Mesenteric fat pad (tissue), 1 donor: ENCODE data around the gene PTPRD. TPM values are rescaled to one million over a fixed set of nuclear protein-coding genes. Genes with fewer than 3 reads are reported as not detected.
"Not testable (repeated sequence)": the region's sequence is repeated elsewhere in the genome, so short reads cannot be mapped to it uniquely, and the experiment has no call there.

ENCODE experiments used
- DNase-seq: peaks from one replicate; pipeline ENCODE4 v3.0.0-alpha.2; 2020; ENCODE audit warnings: low spot score
- total RNA-seq: library from RNA; stranded (reverse); fragmentation: NEBNext Ultra II Directional; extraction: Animal tissue kit (Norgen Biotek cat#: 25700); gene quantifications from one replicate; pipeline ENCODE4 v1.2.1, GENCODE V29; 2021
- donor health status: DM: yes; HTN: yes; CAD: no.

Gene PTPRD
- total RNA-seq, 1 donor from 2014 or later, result 18.0 TPM

DNA sequence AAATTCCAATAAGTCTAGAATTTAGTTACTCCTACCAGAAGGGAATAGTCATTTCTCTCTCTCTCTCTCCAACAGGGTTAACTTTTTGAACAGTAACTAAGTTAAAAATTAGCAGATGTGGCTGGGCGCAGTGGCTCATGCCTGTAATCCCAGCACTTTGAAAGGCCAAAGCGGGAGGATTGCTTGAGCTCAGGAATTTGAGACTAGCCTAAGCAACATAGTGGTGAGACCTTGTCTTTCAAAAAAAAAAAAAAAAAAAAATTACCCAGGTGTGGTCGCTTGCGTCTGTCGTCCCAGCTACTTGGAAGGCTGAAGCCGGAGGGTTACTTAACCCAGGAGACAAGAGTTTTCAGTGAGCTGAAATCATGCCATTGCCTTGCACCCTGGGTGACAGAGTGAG is 639.7 kb downstream of the PTPRD start:
- no peak for DNase-seq

DNA sequence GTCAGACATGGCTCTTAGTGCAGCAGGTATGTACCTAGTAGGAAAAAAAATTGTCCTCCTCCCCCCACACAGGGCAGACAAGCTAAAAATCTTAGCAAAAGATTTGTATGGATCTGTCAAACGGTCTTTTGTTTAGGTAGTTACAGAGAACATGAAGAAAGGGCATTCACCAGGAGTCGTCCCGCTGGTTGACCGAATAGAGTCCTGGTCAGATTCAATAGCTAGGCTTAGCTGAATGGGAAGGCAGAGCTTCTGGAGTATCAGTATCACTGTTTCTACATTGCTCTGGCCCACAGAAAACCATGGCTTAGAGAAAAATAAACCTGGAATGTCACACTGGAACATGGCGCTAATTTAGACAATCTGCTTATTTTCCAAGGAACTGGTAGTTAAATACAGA is 642.3 kb downstream of the PTPRD start:
- DNase-seq, result no peak

DNA sequence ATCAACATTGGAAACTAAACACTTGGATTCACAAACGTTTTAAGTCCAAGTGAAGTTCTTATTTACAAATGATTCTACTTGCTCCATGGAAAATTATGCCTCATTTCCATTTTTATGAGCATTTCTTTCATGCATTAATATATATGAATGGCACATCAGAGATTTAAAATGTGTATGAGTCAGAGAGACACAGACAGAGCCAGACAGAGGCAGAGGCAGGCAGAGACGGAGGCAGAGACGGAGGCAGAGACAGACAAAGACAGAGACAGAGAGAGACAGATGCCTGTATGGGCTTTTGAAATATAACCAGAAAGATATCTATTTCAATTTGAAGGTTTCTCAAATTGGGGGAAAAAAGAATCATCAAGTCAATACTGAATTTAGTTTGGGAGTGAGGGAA is 649.0 kb downstream of the PTPRD start:
- no peak for DNase-seq

- no peak for DNase-seq
Observed at GRCh38 chr9:9961934-9962333, 650.9 kb downstream of the PTPRD start.

DNA sequence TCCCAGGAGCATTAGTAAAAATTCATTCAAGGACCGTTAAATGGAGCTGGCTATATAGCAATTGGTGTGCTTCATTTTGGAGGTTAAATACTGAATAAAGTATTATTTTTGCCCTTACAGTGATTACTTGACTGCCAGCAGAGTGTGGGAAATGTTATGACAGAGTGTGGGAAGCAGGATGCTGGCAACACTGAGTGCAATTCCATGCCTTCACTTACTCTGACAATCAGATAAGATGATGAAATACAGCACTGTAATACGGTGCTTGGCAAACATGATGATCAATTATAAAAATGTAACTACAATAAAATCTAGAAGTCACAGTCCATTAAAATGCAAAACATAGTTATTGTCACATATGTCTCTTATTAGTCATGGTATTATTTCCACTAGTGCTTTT is 651.3 kb downstream of the PTPRD start:
- DNase-seq, result no peak

DNA sequence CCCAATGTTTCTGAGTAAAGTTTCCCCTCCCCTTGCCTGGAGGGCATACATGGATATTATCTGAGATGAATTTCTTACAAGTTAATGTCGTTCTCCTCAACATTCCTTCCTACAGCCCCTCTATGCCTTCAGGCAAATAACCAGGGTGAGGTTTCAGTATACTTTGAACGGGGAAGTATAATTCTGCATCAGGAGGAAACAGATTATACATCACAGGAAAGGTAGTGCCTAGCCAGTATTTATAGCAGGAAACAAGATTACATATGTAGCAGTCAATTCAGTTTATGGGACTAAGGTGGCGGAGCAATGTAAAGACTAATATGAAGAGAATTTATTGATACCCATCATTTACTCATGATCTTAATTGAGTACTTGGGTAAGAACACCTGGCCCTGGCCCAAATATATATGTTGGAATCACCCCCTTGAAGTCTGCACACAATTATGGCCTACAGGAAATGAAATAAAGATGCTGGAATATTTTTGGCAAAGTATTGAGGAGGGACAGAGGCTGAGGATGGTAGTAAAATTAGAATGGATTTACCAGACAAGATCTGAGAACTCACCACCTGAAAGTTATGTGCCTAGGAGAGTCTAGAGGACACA is 661.1 kb downstream of the PTPRD start:
- DNase-seq, result no peak

DNA sequence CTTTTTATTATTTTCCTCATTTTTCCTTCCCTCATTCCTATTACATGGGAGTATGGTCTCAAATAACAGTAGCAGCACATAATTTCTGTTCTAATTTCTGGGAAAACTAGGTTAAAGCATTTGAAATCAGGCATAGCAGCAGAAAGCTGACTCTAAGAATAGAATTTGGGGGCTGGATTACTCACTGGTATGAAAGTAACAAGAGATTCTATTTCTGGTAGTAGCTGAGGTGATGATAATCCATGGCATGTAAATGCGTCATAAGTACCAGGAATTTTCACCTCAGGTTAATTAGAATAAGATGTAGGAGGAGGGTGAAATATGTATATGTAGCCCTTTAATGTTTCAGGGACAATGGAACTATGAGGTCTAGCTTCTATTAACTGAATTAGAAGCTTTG is 662.0 kb downstream of the PTPRD start:
- no peak for DNase-seq

DNA sequence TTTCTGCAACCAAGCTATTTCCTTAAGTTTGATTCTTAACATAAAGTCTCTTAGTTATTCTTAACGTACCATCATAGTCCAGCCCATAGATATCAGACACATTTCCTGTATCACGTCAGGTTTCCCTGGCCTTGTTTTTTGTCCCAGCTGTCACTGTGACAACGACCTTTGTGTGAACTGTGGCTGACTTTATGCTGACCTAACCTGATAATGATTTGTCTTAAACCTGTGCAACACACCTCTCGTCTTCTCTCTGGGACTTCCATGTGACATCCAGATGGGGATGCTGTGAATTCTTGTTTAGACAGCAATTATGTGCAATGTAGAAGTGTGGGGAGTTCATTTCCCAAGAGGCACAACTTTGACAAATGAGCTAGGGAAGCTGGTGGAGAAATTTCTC is 662.8 kb downstream of the PTPRD start:
- no peak for DNase-seq

GRCh38 chr9:9949368-9949767 is 663.4 kb downstream of the PTPRD start:
- no peak for DNase-seq

DNA sequence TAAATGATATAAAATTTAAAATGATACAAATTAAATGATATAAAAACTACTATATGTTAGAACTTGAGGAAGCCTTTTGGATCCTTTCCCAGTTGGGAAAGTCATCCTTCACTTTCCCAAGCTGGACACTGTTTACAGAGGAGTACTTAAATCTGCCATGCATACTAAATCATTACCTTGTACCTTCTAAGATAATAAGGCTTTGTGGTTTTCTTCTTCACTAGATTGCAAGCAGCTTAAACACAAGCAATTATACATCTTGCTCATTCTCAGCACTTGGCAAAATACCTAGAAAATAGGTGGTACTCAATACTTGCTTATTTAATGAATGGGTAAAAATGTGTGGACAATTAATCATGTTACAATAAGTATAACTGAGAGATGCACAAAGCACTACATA is 666.8 kb downstream of the PTPRD start:
- no peak for DNase-seq

DNA sequence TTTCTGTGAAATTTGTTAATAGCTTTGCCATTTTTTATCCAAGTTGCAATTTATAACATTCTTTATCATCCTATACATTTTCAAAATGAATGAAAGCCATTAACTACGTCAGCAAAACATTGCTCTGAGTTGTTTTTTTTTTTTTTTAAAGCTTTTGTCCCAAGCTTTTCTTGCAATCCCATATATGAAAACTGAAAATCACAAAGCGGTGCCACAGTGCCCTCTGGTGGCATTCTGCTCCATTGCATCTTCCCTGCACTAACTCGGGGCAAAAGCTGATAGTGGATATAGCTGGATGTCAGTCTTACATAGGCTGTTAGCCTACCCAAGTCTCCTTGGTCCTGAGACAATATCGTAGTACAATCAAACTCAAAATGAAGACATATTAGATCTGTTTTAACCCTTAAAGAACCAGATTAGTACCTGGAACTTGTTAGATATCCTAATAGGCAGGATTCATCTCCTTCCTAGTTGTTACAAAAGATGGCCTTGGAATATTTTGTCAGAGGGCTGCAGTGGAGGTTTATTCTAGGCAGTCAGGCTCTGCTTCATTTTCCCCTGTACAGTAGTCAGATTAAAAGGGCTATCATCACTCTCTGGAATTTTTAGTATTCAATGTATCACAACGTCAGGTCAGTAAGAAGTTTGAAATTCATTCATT is 669.9 kb downstream of the PTPRD start:
- no peak for DNase-seq

GRCh38 chr9:9938432-9938831 is 674.4 kb downstream of the PTPRD start:
- DNase-seq, result no peak

GRCh38 chr9:9931464-9931863 is 681.3 kb downstream of the PTPRD start:
- DNase-seq, result not testable (repeated sequence)

GRCh38 chr9:9924376-9924775 is 688.4 kb downstream of the PTPRD start:
- no peak for DNase-seq

DNA sequence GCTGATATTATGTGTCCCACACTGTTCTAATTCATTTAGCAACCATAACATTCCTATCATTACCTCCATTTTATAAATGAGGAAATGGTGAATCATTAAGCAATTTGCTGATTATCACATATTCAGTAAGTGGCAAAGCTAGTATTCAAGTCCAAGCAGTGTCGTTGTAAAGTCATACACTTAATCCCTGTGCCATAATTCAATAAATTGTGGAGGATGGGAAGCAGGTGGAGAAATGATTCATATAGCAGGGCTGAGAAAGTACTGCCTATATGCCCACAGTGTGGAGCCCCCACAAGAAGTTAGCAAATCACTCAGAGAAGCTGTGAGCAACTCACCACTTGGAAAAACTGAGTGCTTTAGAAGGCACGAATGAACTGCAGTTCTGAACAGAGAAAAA is 691.0 kb downstream of the PTPRD start:
- DNase-seq, result no peak

GRCh38 chr9:9920425-9921060 is 692.3 kb downstream of the PTPRD start:
- no peak for DNase-seq

DNA sequence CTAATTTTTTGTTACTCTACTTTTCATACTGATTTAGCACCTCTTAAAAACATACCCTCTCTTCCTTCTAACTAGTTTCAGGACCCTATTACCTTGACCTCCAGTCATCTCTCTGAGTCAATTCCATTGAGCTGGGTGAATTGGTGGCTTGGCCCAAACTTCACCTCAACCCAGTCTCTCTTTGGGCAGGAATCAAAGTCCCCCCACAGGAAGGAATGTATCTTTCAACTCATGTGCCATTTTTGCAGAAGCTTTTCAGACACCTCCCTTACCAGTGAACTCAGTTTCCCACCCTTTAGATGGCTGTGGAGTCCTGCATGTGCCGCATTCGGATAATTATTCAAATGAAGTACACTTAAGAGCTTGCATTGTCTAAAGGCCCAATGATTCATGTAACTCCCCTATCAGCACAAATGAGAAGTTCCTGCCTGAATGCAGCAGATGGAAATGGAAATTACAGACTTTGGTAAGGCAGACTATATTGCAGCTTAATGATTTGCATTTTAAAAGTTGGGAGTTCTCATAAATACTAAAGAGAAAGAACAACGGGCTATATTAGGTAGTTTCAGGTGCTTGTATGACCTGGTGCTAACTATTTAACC is 693.5 kb downstream of the PTPRD start:
- no peak for DNase-seq

GRCh38 chr9:9917400-9917799 is 695.4 kb downstream of the PTPRD start:
- DNase-seq, result no peak

DNA sequence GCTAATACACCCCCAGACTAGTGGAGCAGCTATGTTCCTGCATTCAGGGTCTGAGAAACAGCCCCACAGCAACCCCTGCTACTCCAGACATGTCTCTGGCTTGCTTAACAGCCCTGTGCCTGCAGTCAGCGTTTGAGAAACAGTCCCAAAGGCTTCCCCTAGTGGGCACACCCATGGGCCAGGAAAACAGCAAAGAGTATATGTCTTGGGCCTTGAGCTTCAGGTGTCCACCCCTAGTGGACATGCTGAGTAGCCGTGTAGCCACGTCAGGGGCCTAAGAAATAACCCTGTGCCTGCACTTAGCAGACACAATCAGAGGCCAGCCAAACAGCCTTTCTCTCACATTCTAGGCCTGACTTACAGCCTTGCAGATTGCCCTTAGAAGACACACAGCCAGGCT is 698.6 kb downstream of the PTPRD start:
- DNase-seq, result no peak

- DNase-seq, result no peak
Observed at GRCh38 chr9:9913276-9913832, 699.4 kb downstream of the PTPRD start.

DNA sequence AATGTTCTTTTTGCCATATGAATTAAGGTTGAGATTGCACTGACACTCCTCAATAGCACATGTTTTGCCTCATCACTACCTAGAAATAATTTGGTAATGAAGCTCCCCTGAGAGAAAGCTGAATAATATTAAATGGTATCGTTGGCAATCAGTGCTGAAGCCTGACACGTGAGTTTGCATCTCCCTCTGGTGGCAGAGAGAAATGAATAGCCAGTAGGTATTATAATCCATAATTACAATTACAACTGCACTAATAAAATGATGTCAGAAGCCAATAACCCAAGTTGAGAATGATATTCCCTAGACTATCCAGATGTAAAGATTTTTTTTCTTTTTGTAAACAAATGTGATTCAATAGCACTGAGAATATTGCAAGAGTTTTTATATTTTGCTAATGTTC is 700.3 kb downstream of the PTPRD start:
- DNase-seq, result no peak

GRCh38 chr9:9905736-9906135 is 707.1 kb downstream of the PTPRD start:
- no peak for DNase-seq
